H1 (cell line): ENCODE measurements around the gene RIN3. TPM values are rescaled to one million over a fixed set of nuclear protein-coding genes. Genes with fewer than 3 reads are reported as not detected.

ENCODE experiments used
- CTCF ChIA-PET: fragments of 300-600 bp; sonication (Branson Sonifier 250); formaldehyde crosslinking; loops from one replicate; lab custom pipeline; 2021; ENCODE audit not compliant: partially characterized antibody; lab: Charles Lee
- POLR2A ChIA-PET: fragments of 300-600 bp; sonication (Branson Sonifier 250); formaldehyde crosslinking; loops from one replicate; lab custom pipeline; 2021; ENCODE audit warnings: inconsistent platforms; ENCODE audit not compliant: partially characterized antibody; lab: Charles Lee
- DNase-seq, 2 experiments: peaks; one replicate each; pipeline versions ENCODE4 v3.0.0 to v3.0.0-alpha.2; 2010 to 2022; ENCODE audit warnings: low spot score in 2 of 2, low read depth in 1 of 2, mixed read lengths in 1 of 2
- FAIRE-seq: peaks from 2 replicates; lab custom pipeline; 2011; peaks lifted over from hg19 to GRCh38; lab: Jason Lieb, UNC
- H2AFZ ChIP-seq: 2 replicates; pipeline ENCODE4 v1.8.1; 2012; ENCODE audit warnings: low read length, inconsistent platforms
- H2AK5ac ChIP-seq: 2 replicates; pipeline ENCODE4 v1.6.1; 2013; ENCODE audit warnings: low read depth, low read length
- H2BK120ac ChIP-seq: replicated peaks from 2 replicates; pipeline ENCODE3; 2013; ENCODE audit warnings: low read depth, low read length, inconsistent platforms
- H2BK12ac ChIP-seq: 2 replicates; pipeline ENCODE4 v1.6.1; 2013; ENCODE audit warnings: low read depth, low read length
- H2BK15ac ChIP-seq: 2 replicates; pipeline ENCODE4 v1.6.1; 2013; ENCODE audit warnings: low read length
- H2BK20ac ChIP-seq: 2 replicates; pipeline ENCODE4 v1.6.1; 2013; ENCODE audit warnings: low read length
- H2BK5ac ChIP-seq: 2 replicates; pipeline ENCODE4 v1.6.1; 2013; ENCODE audit warnings: low read depth, low read length
- H3K14ac ChIP-seq: 2 replicates; pipeline ENCODE4 v1.6.1; 2013; ENCODE audit warnings: inconsistent platforms; ENCODE audit not compliant: insufficient read length
- H3K18ac ChIP-seq: 2 replicates; pipeline ENCODE4 v1.6.1; 2013; ENCODE audit warnings: low read length; ENCODE audit errors: extremely low read depth
- H3K23ac ChIP-seq: 2 replicates; pipeline ENCODE4 v1.6.1; 2013; ENCODE audit warnings: inconsistent platforms; ENCODE audit not compliant: insufficient read length
- H3K23me2 ChIP-seq: 2 replicates; pipeline ENCODE4 v1.6.1; 2013; ENCODE audit warnings: low read depth, low read length
- H3K27ac ChIP-seq: 2 replicates; pipeline ENCODE4 v1.6.1; 2011; ENCODE audit warnings: low read depth, low read length, inconsistent platforms
- H3K27me3 ChIP-seq, 4 experiments: replicated peaks in 1 of 4; 1 replicate in 1 of 4; 2 replicates in 3 of 4; pipeline versions ENCODE4 v1.6.1 to v1.8.1; 2011 to 2013; ENCODE audit warnings: low read length in 3 of 4, mild to moderate bottlenecking in 3 of 4, inconsistent platforms in 2 of 4, mixed read lengths in 2 of 4, moderate library complexity in 1 of 4; ENCODE audit not compliant: control insufficient read depth in 3 of 4, insufficient read depth in 3 of 4; ENCODE audit errors: extremely low read depth in 1 of 4
- H3K36me3 ChIP-seq, 4 experiments: 2 replicates each; pipeline versions ENCODE4 v1.6.1 to v1.8.1; 2011 to 2013; ENCODE audit warnings: mild to moderate bottlenecking in 4 of 4, low read length in 3 of 4, moderate library complexity in 2 of 4, control low read depth in 1 of 4, inconsistent platforms in 1 of 4; ENCODE audit not compliant: insufficient read depth in 4 of 4, control insufficient read depth in 2 of 4
- H3K4ac ChIP-seq: replicated peaks from 2 replicates; pipeline ENCODE3; 2013; ENCODE audit warnings: low read length, low read depth, mixed read lengths, inconsistent platforms; ENCODE audit not compliant: insufficient read length
- H3K4me1 ChIP-seq, 4 experiments: replicated peaks in 1 of 4; 1 replicate in 1 of 4; 2 replicates in 3 of 4; pipeline versions ENCODE4 v1.6.1 to v1.8.1; 2011 to 2013; ENCODE audit warnings: low read length in 3 of 4, inconsistent platforms in 2 of 4, mixed read lengths in 1 of 4; ENCODE audit not compliant: insufficient read depth in 4 of 4, control insufficient read depth in 3 of 4
- H3K4me2 ChIP-seq, 2 experiments: 2 replicates each; pipeline versions ENCODE4 v1.6.1 to v1.8.1; 2011 to 2013; ENCODE audit warnings: low read depth in 2 of 2, low read length in 2 of 2, control low read depth in 1 of 2, inconsistent platforms in 1 of 2, mild to moderate bottlenecking in 1 of 2; ENCODE audit not compliant: insufficient read depth in 1 of 2
- H3K4me3 ChIP-seq, 4 experiments: fragments of 200-600, 300-600 bp in 1 of 4; sonication (generic), shearing (Covaris generic), sonication (Bioruptor Twin) in 1 of 4; 2 replicates each; pipeline versions ENCODE4 v1.5.1 to v1.8.1; 2011 to 2016; ENCODE audit warnings: low read length in 4 of 4, low read depth in 3 of 4, control low read depth in 2 of 4, inconsistent platforms in 2 of 4, mild to moderate bottlenecking in 2 of 4, mixed read lengths in 1 of 4, moderate library complexity in 1 of 4; ENCODE audit not compliant: insufficient read depth in 2 of 4; ENCODE audit errors: extremely low read depth in 1 of 4
- H3K56ac ChIP-seq: replicated peaks from 2 replicates; pipeline ENCODE3; 2013; ENCODE audit warnings: low read depth, mild to moderate bottlenecking, mixed read lengths, low read length, inconsistent platforms; ENCODE audit not compliant: insufficient read length
- H3K79me1 ChIP-seq: 2 replicates; pipeline ENCODE4 v1.6.1; 2013; ENCODE audit warnings: low read depth, low read length, control low read depth
- H3K79me2 ChIP-seq, 2 experiments: 2 replicates each; pipeline versions ENCODE4 v1.6.1 to v1.8.1; 2012 to 2013; ENCODE audit warnings: low read length in 2 of 2, mild to moderate bottlenecking in 2 of 2, inconsistent platforms in 1 of 2; ENCODE audit not compliant: insufficient read depth in 2 of 2, control insufficient read depth in 1 of 2
- H3K9ac ChIP-seq, 4 experiments: replicated peaks in 1 of 4; 1 replicate in 1 of 4; 2 replicates in 3 of 4; pipeline versions ENCODE4 v1.6.1 to v1.8.1; 2011 to 2013; ENCODE audit warnings: low read depth in 3 of 4, low read length in 3 of 4, control low read depth in 2 of 4, mild to moderate bottlenecking in 2 of 4, moderate library complexity in 2 of 4, inconsistent platforms in 1 of 4; ENCODE audit errors: extremely low read depth in 1 of 4
- H3K9me3 ChIP-seq, 2 experiments: 2 replicates each; pipeline versions ENCODE4 v1.6.1 to v1.8.1; 2012 to 2013; ENCODE audit warnings: mild to moderate bottlenecking in 2 of 2, moderate library complexity in 2 of 2, control low read depth in 1 of 2, inconsistent platforms in 1 of 2, low read depth in 1 of 2, low read length in 1 of 2, mixed read lengths in 1 of 2; ENCODE audit not compliant: insufficient read depth in 2 of 2
- H4K20me1 ChIP-seq, 2 experiments: replicated peaks in 1 of 2; 2 replicates each; pipeline versions ENCODE3 to v1.8.1; 2011 to 2013; ENCODE audit warnings: inconsistent platforms in 2 of 2, low read length in 2 of 2, mild to moderate bottlenecking in 1 of 2; ENCODE audit not compliant: insufficient read depth in 2 of 2, control insufficient read depth in 1 of 2
- H4K5ac ChIP-seq: 2 replicates; pipeline ENCODE4 v1.6.1; 2013; ENCODE audit warnings: low read length, low read depth, mixed read lengths, inconsistent platforms; ENCODE audit not compliant: insufficient read length
- H4K8ac ChIP-seq: 2 replicates; pipeline ENCODE4 v1.8.0; 2013; ENCODE audit warnings: mild to moderate bottlenecking, moderate library complexity, low read length, inconsistent platforms; ENCODE audit not compliant: insufficient read depth; ENCODE audit errors: extremely low read depth
- H4K91ac ChIP-seq: replicated peaks from 2 replicates; pipeline ENCODE3; 2013; ENCODE audit warnings: low read length, mixed read lengths, inconsistent platforms; ENCODE audit not compliant: insufficient read length
- GTF2F1 ChIP-seq: IDR thresholded peaks from 2 replicates; pipeline ENCODE4 v1.6.1; 2012; ENCODE audit warnings: low read depth, low read length, improper control_type of control experiment, borderline replicate concordance
- HDAC6 ChIP-seq: IDR thresholded peaks from one replicate; pipeline ENCODE4 v1.7.1; 2012; ENCODE audit warnings: low read depth, mild to moderate bottlenecking, inconsistent platforms, low read length, moderate library complexity
- JUN ChIP-seq: IDR thresholded peaks from 2 replicates; pipeline ENCODE4 v1.6.1; 2011; ENCODE audit warnings: low read depth, mild to moderate bottlenecking, improper control_type of control experiment, low read length
- JUND ChIP-seq: IDR thresholded peaks from 2 replicates; pipeline ENCODE4 v1.6.1; 2011; ENCODE audit warnings: mild to moderate bottlenecking, improper control_type of control experiment, low read length
- POU5F1 ChIP-seq: IDR thresholded peaks from 2 replicates; pipeline ENCODE4 v1.6.1; 2011; ENCODE audit warnings: low read depth, mild to moderate bottlenecking, low read length, moderate library complexity
- RAD21 ChIP-seq, 2 experiments: IDR thresholded peaks in 1 of 2; conservative IDR thresholded peaks in 1 of 2; 2 replicates each; pipeline ENCODE4 v1.6.1; 2011; ENCODE audit warnings: low read depth in 2 of 2, low read length in 2 of 2, improper control_type of control experiment in 1 of 2, inconsistent platforms in 1 of 2, mild to moderate bottlenecking in 1 of 2, moderate library complexity in 1 of 2
- RNF2 ChIP-seq: fragments of 200-900, 300-1000 bp; sonication (generic); IDR thresholded peaks from 2 replicates; pipeline ENCODE4 v1.7.1; 2016; ENCODE audit warnings: borderline replicate concordance, low read depth, mild to moderate bottlenecking, antibody characterized with exemption, low read length; ENCODE audit not compliant: poor library complexity, severe bottlenecking; ENCODE audit errors: missing control alignments
- WGBS, 2 experiments: shearing (Covaris generic) in 1 of 2; methylation state at CpG; one replicate each; pipeline versions ENCODE4 v1.1.6 to v1.1.7; 2013 to 2015; ENCODE audit warnings: low lambda C conversion rate in 2 of 2, mixed read lengths in 2 of 2, inconsistent platforms in 1 of 2, low coverage in 1 of 2, missing lambda C conversion rate in 1 of 2; ENCODE audit not compliant: insufficient replicate concordance in 2 of 2, insufficient coverage in 1 of 2, insufficient read length in 1 of 2; ENCODE audit errors: extremely low coverage in 1 of 2, missing lambda C conversion rate in 1 of 2; 5-methylcytosine and 5-hydroxymethylcytosine counted together
- polyA plus RNA-seq, 7 experiments: library from polyadenylated mRNA; depleted of rRNA in 3 of 7; stranded (reverse) in 5 of 7; unstranded in 2 of 7; fragments of >200 nt in 5 of 7; fragments of 200-250 nt in 2 of 7; gene quantifications; 1 replicate in 5 of 7; 2 replicates in 1 of 7; 4 replicates in 1 of 7; pipeline versions ENCODE4 v1.2.1 to v1.2.3, GENCODE V29; 2011 to 2013; ENCODE audit warnings: missing spikeins in 2 of 7, mixed read lengths in 2 of 7
- total RNA-seq: library from RNA; stranded (reverse); fragmentation: NEBNext Ultra II Directional; extraction: Animal tissue kit (Norgen Biotek cat#: 25700); gene quantifications from 2 replicates; pipeline ENCODE4 v1.2.1, GENCODE V29; 2021

The RIN3 gene
- total and polyA plus RNA-seq, 2 of the 8 experiments (the other 6 are each of a cell fraction or from before 2014, with no cell fraction given), result 0.59 to 1.5 TPM

DNA sequence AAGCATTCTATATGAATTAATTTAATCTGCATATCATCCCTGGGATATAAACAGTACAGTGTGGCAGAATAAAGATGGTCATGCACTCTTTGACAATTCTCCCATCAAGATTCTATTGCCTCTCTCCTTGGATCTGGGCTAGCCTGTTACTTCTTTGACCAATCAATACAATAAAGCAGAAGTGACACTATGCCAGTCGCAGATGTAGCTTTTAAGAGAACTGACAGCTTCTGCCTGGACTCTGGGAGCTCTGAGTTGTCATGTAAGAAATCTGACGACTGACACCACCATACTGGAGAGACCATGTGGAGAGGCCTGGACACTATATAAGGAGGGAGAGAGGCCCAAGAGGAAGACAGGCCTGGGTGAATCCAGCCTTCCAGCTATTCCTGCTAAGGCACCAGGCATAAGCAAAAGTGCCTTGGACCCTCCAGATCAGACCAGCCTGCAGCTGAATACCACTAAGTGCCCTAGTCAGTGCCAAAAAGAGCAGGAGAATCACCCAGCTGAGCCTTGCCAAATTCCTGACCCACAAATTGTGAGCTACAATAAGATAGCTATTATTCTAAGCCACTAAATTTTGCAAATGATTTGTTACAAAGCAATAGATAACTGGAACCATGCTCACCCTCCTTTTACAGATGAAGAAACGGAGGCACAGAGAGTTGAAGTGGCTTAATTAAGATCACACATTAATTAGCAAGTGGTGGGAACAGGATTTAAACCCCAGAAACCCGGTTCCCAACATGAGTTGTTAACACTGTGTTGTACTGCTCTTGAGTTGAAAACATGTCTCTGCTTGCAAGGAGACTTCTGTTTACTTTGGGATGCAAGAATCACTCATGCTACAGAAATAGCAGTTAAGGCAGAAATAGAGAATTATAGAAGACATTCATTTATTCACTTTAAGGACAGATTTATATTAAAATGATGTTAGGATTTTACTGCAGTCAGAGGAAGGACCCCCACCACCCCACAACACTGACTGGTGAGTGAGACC lies 84.6 kb downstream of the RIN3 start:
- Histone ChIP-seq H3K9me3 (no peaks in the 10 kb centered on the region), H4K20me1 (no peaks in the 10 kb centered on the region), H2BK15ac (no peak overlapping the region), H2AFZ (no peak overlapping the region), H3K4me3 (no peak overlapping the region), H3K79me2 (no peaks in the 10 kb centered on the region), H2AK5ac (no peak overlapping the region), H4K8ac (no peak overlapping the region), H3K36me3 (no peaks in the 10 kb centered on the region), H2BK20ac (no peak overlapping the region), H2BK120ac (no peak overlapping the region), H3K27ac (no peak overlapping the region), H3K4me2 (no peak overlapping the region), H3K27me3 (no peaks in the 10 kb centered on the region; a peak in 1 of 7 replicates), H3K4ac (no peak overlapping the region), H2BK12ac (no peak overlapping the region), H4K91ac (no peak overlapping the region), H3K79me1 (no peaks in the 10 kb centered on the region; the same call in 1 of the 2 replicates), H3K14ac (no peak overlapping the region), H2BK5ac (no peak overlapping the region), H3K4me1 (no peaks in the 10 kb centered on the region), H3K56ac (no peak overlapping the region), H3K9ac (no peak overlapping the region), H3K23ac (no peak overlapping the region), H3K18ac (no peak overlapping the region), H3K23me2 (no peaks in the 10 kb centered on the region), H4K5ac (no peak overlapping the region)
- no peak for DNase-seq
- CTCF ChIA-PET, result interaction anchor here (0.6 to 5.0 kb wide), 17 partner anchors 8 to 811 kb away, joined by 3 to 37 read pairs (median 3); no protein-coding TSS in a partner anchor
- WGBS, 2 experiments, result 83% methylated on average over 4 of the region's 4 CpGs; no CpG with 5 or more reads in 1 of the 2 experiments
- TF ChIP-seq HDAC6 (no peak), JUND (no peak), JUN (no peak), GTF2F1 (no peak), RAD21 (IDR thresholded peaks at IDR 0.05 in 1 of 2, conservative IDR thresholded peaks at IDR 0.05 in 1 of 2; ENCODE audit: low read depth in 2 of 2, low read length in 2 of 2) (no peak), POU5F1 (no peak), RNF2 (no peak)
- POLR2A ChIA-PET, result no interaction called here
- no peak for FAIRE-seq
